HEK293 (cell line): ENCODE measurements around the gene RPRM.

ENCODE experiments used
- ZNF701 ChIP-seq: fragments of 450-650 bp; formaldehyde crosslinking; IDR thresholded peaks from 2 replicates; pipeline ENCODE4 v1.5.1; 2016; ENCODE audit warnings: missing biosample characterization, missing genetic modification characterization
- TF ChIP-seq, protein P1 (sequence below): fragments of 450-650 bp; formaldehyde crosslinking; IDR thresholded peaks from 2 replicates; pipeline ENCODE4 v1.5.1; 2016; ENCODE audit warnings: missing biosample characterization, missing genetic modification characterization

DNA sequence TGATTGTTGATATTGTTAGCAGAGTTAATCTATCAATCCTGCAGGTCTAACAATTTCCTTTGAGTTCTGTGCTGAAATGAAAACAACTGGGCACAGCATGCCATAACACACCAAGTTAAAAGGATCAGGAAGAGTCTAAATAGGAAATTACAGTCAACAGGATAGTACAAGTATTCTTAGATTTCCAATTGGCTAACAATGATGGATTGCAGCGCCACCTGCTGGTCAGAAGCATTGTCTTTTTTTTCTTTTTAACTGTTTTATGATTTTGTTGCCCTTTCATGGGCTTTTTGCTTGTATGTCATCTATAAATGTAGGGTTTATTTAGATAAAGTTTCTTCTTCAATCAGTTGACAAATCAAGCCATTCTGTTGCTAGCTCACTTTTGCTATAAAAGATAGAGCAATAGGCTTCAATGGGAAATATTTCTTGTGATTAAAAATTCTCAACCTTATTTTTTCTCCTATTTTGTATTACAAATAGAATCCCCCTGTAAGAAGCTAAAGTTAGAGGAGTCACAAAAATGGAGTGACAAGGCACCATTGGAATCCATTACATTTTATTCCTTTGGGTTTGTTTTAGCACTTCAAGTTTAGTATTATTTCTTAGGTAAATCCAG is 40.8 kb upstream of the RPRM start:
- no peak for TF ChIP-seq ZNF701
- TF ChIP-seq, protein P1, sequence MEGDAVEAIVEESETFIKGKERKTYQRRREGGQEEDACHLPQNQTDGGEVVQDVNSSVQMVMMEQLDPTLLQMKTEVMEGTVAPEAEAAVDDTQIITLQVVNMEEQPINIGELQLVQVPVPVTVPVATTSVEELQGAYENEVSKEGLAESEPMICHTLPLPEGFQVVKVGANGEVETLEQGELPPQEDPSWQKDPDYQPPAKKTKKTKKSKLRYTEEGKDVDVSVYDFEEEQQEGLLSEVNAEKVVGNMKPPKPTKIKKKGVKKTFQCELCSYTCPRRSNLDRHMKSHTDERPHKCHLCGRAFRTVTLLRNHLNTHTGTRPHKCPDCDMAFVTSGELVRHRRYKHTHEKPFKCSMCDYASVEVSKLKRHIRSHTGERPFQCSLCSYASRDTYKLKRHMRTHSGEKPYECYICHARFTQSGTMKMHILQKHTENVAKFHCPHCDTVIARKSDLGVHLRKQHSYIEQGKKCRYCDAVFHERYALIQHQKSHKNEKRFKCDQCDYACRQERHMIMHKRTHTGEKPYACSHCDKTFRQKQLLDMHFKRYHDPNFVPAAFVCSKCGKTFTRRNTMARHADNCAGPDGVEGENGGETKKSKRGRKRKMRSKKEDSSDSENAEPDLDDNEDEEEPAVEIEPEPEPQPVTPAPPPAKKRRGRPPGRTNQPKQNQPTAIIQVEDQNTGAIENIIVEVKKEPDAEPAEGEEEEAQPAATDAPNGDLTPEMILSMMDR = no peak; the same call in 1 of the 2 replicates
